22Rv1 (cell line): ENCODE data around the gene ANKRD33B.
"Not testable (repeated sequence)": the region's sequence is repeated elsewhere in the genome, so short reads cannot be mapped to it uniquely, and the experiment has no call there.

ENCODE experiments used
- H3K27ac ChIP-seq: fragments of 450-650 bp; 2 replicates; pipeline ENCODE4 v1.5.1; 2017
- ZFX ChIP-seq: fragments of 450-650 bp; IDR thresholded peaks from 2 replicates; pipeline ENCODE4 v1.6.1; 2017; ENCODE audit warnings: antibody characterized with exemption, borderline replicate concordance
- TF ChIP-seq, protein P1 (sequence below): fragments of 450-650 bp; IDR thresholded peaks from 2 replicates; pipeline ENCODE4 v1.5.1; 2017; ENCODE audit warnings: mild to moderate bottlenecking

The ANKRD33B gene

DNA sequence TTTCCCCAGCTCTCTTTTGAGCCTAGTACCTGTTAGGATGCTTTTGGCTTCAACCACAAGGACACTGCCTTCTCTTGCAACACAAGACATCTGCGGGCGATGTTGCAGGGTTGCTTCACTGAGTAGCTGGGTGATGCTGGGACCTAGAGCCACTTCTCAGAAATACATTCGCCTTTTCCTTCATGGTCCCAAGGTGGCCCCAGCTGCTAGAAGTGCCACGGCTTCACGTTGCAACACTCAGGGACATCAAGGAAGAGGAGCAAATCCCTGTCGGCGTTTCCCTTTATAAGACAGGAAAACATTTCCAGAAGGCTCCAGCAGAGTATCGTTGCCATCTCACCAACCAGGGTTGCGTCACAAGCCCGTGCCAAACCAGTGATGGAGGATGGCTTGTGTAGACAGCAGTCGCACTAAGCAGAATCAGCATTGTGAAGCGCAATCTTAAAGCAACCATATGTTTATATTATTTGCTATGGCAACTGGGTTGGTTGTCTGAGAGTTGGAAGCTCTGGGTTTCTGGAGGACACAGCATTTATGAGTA is 62.7 kb downstream of the ANKRD33B start:
- H3K27ac ChIP-seq, result no peak overlapping the region

DNA sequence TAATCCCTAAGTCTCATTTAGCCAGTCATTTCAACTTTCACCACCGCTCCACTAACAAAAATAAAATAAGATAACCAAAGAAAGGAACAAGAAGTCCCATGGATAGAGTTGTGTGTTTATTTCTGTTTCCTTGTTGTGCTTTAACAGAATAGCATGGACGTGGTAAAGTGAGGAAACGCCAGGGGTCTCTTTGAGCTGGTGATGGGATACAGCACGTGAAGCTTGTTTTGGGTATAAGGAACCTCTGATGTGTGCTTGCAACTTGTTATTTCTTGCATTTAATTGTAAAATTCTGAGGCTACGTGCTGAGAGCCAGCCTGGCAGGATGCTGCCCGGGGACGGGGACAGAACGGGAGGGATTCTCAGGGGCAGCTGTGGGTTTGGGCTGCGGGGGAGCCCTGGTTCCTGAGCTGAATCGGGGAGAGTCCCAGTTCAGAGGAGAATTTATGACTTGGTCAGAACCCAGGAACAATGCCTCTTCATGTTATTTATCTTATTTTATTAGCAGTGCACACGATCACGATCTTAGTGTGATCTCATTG is 63.4 kb downstream of the ANKRD33B start:
- no peak overlapping the region for H3K27ac ChIP-seq

More for the DNA sequence above, 62.7 kb downstream of the ANKRD33B start:
- TF ChIP-seq, protein P1, sequence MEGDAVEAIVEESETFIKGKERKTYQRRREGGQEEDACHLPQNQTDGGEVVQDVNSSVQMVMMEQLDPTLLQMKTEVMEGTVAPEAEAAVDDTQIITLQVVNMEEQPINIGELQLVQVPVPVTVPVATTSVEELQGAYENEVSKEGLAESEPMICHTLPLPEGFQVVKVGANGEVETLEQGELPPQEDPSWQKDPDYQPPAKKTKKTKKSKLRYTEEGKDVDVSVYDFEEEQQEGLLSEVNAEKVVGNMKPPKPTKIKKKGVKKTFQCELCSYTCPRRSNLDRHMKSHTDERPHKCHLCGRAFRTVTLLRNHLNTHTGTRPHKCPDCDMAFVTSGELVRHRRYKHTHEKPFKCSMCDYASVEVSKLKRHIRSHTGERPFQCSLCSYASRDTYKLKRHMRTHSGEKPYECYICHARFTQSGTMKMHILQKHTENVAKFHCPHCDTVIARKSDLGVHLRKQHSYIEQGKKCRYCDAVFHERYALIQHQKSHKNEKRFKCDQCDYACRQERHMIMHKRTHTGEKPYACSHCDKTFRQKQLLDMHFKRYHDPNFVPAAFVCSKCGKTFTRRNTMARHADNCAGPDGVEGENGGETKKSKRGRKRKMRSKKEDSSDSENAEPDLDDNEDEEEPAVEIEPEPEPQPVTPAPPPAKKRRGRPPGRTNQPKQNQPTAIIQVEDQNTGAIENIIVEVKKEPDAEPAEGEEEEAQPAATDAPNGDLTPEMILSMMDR, result no peak
- no peak for TF ChIP-seq ZFX

DNA sequence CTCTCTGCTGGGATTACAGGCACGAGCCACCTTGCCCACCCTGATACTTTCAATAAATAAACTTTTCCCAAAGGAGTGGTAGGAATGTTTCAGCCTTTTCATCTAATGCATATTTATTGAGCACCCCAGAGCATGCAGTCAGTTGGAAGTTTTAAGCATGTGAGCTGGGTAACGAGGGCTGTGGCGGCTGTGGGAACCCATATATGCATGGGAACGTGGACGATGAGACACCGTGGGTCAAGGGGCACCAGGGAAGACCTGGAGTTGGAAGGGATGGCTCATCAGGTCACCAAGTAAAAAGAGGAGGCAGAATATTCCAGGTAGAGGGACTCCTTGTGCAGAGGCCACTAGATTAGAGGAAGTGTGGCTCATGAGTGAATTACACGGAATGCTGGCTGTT is 64.7 kb downstream of the ANKRD33B start:
- no peak for TF ChIP-seq ZFX
- TF ChIP-seq, protein P1, result no peak
- no peak overlapping the region for H3K27ac ChIP-seq

More for the DNA sequence above, 63.4 kb downstream of the ANKRD33B start:
- TF ChIP-seq, protein P1, result no peak
- no peak for TF ChIP-seq ZFX

DNA sequence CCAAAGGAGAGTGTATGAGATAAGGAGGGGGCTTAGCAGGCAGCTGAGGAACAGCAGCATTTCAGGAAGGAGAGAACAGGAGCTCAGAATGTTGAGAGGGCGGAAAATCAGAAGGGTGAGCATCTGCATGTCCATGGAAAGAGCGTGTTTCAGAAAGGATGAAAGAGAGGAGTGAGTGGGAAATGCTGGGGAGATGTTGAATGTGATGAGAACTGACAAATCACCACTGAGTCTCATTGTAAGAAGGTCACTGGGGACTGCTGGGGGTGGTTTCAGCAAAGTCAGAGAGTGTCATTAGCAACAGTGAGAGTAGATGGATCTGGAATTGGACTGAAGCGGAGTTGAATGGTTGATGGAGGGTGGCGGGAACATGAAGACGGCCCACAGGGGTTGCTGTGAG is 65.8 kb downstream of the ANKRD33B start:
- no peak overlapping the region for H3K27ac ChIP-seq
- TF ChIP-seq ZFX, result no peak
- TF ChIP-seq, protein P1, result no peak

DNA sequence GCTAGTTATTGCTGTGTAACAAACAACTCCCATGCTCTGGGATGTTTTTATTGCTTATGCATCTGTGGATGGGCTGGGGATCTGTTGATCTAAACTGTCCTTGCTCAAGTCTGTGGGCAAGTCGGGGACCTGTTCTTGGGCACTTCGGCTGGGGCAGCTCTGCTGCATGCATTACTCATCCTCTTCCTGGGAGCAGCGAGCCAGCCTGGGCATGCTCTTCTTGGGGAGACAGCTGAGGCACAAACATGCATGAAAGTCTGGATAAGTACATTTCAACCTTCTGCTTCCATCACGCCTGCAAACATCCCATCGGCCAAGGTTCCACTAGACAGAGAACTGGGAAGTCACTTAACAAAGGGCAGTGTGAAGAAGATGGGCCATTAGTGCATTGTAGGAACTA is 66.3 kb downstream of the ANKRD33B start:
- TF ChIP-seq ZFX, result no peak
- TF ChIP-seq, protein P1, result no peak
- H3K27ac ChIP-seq, result no peak overlapping the region

DNA sequence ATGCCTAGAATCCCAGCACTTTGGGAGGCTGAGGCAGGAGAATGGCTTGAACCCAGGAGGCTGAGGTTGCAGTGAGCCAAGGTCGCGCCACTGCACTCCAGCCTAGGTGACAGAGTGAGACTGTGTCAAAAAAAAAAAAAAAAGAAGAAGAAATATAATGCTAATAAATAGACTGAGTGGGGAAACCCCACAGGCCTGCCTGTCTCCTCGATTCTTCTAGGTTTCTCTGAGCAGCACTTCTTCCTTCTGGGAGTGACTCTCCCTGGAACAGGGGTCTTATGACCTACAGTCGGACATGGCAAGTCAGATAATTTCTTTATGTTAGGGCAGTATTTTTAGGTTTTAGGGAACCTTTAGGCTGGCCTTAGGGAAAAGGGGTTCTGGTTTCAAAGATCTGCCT is 66.9 kb downstream of the ANKRD33B start:
- not testable (repeated sequence) for H3K27ac ChIP-seq

DNA sequence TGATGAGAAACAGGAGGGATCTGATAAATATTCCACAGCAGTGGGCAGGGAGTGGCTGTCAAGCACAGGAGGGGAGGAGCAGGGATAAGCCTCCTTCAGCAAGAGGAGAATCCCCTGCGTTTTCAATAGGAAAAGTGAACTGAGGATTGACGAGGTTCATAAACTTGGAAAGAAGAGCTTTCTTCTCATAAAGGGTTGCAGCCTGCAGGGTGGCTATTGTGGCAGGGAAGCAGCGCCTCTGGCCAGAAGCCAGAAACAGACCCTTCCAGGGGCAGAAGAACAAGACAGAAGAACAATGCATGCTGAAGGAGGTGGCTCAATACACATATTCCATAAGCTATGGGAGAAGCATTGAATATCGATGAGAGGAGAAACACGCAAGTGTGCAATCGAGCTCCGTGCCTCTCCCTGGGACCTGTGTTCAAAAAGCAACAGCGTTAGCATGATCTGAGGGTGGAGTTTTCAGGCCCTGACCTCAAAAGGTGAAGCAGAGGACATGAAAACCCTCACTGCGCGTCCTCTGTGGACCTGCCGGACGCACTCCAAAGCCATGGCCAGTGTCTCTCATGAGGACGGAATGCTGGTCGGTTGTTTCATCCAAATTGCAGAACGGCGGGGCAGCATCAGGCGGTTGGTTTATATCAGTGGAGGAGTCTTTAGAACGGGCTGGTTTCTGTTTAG is 67.6 kb downstream of the ANKRD33B start:
- TF ChIP-seq ZFX, result no peak
- TF ChIP-seq, protein P1, result no peak
- no peak overlapping the region for H3K27ac ChIP-seq
